NCI-H2081 treated with DMSO at 0.1 percent for 48 hours (cell line): ENCODE data around the gene BBS7.

Experiments
- DNase-seq: peaks from one replicate; lab custom pipeline; 2025; lab: John Stamatoyannopoulos, UW

The BBS7 gene, protein sequence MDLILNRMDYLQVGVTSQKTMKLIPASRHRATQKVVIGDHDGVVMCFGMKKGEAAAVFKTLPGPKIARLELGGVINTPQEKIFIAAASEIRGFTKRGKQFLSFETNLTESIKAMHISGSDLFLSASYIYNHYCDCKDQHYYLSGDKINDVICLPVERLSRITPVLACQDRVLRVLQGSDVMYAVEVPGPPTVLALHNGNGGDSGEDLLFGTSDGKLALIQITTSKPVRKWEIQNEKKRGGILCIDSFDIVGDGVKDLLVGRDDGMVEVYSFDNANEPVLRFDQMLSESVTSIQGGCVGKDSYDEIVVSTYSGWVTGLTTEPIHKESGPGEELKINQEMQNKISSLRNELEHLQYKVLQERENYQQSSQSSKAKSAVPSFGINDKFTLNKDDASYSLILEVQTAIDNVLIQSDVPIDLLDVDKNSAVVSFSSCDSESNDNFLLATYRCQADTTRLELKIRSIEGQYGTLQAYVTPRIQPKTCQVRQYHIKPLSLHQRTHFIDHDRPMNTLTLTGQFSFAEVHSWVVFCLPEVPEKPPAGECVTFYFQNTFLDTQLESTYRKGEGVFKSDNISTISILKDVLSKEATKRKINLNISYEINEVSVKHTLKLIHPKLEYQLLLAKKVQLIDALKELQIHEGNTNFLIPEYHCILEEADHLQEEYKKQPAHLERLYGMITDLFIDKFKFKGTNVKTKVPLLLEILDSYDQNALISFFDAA

DNA sequence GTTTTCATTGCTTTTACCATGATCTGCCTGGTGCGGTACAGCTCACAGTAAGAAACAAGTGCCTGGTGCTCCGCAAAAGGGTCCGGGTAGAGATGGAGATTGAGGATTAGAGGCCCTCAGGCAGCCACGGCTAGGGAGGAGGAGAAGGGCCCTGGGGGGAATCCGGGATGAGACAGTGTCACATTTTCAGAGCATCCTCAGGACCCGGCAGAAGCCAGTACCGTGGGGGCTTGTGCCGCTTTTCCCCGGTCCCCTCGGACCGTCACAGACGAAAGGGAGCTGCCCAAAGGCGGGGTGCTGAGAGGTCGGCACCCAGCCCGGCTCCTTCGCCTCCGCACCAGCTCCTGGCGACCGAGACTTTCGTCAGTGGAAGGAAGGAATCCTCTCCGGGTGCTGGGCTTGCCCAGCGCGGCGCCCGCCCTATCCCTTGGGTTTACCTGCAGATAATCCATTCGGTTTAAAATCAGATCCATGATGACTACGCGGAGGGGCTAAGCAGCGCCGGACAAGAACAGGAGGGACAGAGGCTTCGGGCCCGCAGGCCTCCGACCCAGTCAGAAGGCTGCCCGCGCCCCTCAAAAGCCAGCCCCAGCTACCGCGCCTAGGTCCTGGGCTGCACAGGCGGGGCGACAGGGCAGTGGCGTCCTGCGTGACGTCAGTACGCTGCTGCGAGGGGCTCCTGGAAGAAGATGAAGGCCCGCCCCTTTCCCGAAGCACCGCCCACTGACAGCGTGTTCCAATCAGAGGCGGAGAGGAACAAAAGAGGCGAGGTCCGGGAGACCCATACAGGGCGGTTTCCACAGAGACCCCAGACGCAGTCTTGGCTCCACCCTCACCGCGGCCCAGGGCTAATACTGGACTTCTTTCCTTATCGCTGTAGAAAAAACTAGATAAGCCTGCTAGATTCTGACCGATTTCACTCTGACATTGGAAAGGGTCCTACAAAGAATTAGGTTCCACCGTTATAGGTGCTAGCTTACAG, at the start of gene BBS7:
Gene BBS7 (minus strand): TSS at position 634 of the 982 bp plus-strand sequence. CDS start 161 bp downstream, at position 473.
- DNase-seq = peak; percentile 79

- no peak for DNase-seq
Measured at GRCh38 chr4:121913667-121914066, 43.4 kb upstream of the BBS7 start.

- no peak for DNase-seq
Measured at GRCh38 chr4:121908346-121908745, 38.1 kb upstream of the BBS7 start.

GRCh38 chr4:121900132-121900983, 30.1 kb upstream of the BBS7 start:
- DNase-seq = peak; percentile 4

- DNase-seq = no peak
Measured at GRCh38 chr4:121898150-121898549, 27.9 kb upstream of the BBS7 start.

- no peak for DNase-seq
Measured at GRCh38 chr4:121888134-121888533, 17.9 kb upstream of the BBS7 start.

- DNase-seq = no peak
Measured at GRCh38 chr4:121885115-121885514, 14.8 kb upstream of the BBS7 start.

GRCh38 chr4:121881158-121881557, 10.9 kb upstream of the BBS7 start:
- no peak for DNase-seq

GRCh38 chr4:121879135-121879534, 8.9 kb upstream of the BBS7 start:
- DNase-seq = no peak

DNA sequence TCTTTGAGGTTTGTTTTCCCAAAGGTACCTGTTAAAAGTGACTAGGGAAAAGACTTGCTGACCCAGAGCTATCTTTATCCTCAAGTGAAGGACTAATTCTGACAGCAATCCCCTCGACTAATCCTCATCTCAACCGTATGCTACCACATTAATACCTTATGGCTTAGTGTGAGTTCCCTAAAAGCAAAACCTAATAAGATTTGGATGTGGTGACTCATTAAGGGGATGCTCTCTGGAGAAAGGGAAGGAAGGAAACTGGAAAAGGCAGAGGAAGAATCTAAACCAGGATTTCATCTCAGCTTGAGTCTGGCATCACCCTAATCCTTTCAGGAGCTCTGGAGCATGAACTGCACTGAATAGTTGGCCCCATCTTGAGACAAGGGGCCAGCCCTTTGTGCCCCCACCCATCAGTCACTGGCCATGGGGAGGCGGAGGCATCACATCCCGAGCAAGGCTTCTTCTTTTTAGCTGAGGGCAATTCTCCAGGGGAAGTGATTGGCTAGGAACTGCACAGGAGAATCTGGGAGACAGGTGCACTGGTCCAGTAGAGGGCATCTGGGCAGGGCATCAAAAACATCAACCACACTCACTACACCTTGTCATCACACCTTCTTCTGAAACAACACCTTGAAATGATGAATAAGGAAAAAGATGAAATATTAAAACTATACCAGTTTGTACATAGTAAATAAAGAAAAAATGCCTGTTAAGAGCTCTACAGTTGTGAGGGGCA, 6.9 kb upstream of the BBS7 start:
- DNase-seq = no peak

GRCh38 chr4:121876070-121876469, 5.8 kb upstream of the BBS7 start:
- DNase-seq = no peak

GRCh38 chr4:121875652-121876051, 5.4 kb upstream of the BBS7 start:
- no peak for DNase-seq

GRCh38 chr4:121873604-121874003, 3.3 kb upstream of the BBS7 start:
- DNase-seq = no peak

- DNase-seq = no peak
Measured at GRCh38 chr4:121863799-121864198, 6.5 kb downstream of the BBS7 start.

DNA sequence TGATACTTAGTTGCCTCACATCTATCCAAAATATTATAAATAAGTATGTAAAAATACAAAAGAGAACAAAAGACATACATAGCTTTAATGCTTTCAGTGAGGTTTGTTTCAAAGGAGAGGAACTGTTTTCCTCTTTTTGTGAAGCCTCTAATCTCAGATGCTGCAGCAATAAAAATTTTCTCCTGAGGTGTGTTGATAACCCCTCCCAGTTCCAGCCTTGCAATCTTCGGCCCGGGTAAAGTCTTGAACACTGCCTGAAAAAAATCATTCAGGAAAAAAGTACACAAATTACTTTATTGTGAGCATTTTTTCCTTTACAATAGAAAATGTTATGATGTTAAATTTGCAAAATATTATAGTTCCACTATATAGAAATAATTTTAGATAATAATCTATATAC, 8.8 kb downstream of the BBS7 start:
- DNase-seq = no peak

DNA sequence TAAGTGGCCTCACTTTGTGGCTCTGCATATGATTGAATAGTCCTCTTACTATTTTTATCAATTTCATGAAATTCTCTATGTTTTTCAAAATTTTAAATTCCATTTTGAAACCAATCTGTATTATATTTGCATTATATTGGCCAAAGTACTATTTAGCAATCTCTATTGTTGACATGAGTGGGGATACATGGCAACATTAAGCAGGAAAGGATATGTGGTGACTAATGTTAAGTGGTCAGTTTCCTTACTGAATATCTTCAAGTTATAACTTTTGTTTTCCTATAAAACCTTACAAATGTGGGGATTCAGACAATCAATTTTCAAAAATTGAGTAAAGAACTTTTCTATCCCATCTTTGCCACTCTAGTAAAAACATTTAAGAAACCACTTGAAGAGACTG, 10.2 kb downstream of the BBS7 start:
- no peak for DNase-seq

DNA sequence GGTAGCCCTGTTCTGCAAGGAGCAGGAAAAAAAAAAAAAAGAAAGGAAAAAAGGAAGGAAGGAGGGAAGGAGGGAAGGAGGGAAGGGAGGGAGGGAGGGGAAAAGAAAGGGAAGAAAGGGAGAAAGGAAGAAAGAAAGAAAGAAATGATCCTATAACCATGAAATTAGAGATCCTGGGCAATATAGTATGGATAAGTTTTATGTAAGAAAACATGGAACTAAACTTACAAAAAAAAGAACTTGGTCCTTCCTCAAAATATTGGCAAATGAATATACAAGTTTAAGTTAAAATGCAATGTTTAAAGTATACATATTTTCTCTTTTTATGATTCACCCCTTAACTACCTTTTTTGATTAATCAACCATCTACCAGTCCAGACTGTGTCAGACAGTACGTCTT, 18.9 kb downstream of the BBS7 start:
- no peak for DNase-seq

GRCh38 chr4:121846662-121847061, 23.6 kb downstream of the BBS7 start:
- no peak for DNase-seq

DNA sequence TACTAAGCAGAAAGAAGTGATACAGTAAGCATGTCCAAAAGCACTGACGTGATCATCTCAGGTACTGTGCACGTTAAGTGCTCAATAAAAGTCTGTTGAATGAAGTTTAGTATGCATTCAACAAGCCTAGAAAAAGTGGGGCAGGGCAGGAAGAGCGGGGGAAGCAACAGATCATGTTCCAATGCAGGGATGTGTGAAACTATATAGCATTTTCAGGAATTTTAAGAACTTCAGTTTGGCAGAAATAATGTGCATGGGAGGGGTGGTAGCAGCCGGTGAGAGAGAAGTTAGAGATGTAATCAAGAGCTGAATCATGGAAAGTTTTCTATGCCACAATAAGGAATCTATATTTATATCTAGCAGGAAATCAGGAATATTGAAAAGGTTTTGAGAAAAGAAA, 27.4 kb downstream of the BBS7 start:
- DNase-seq = no peak

GRCh38 chr4:121838136-121838535, 32.1 kb downstream of the BBS7 start:
- DNase-seq = no peak

- DNase-seq = no peak
Measured at GRCh38 chr4:121829511-121829910, 40.8 kb downstream of the BBS7 start.
